Thoracic aorta (tissue), 2 donors: ENCODE measurements around the gene ZDHHC14. TPM values are rescaled to one million over a fixed set of nuclear protein-coding genes. Genes with fewer than 3 reads are reported as not detected.

Experiments used
- ATAC-seq: fragments of 150-250 bp; one replicate; pipeline ENCODE4 v1.8.0; 2017; ENCODE audit warnings: low read depth; ENCODE audit not compliant: insufficient number of reproducible peaks, low FRiP score
- DNase-seq: peaks from one replicate; pipeline ENCODE4 v3.0.0-alpha.2; 2020; ENCODE audit warnings: low spot score
- H3K27ac ChIP-seq, 2 donors: fragments of 200-600 bp; sonication (generic); 1 replicate in 1 of 2; 2 replicates in 1 of 2; pipeline ENCODE4 v1.5.1; 2016; ENCODE audit warnings: mild to moderate bottlenecking in 2 of 2, moderate library complexity in 2 of 2
- H3K27me3 ChIP-seq: fragments of 200-600 bp; sonication (generic); replicated peaks from 2 replicates; pipeline ENCODE4 v1.6.0; 2016; ENCODE audit warnings: mild to moderate bottlenecking; ENCODE audit not compliant: insufficient read depth
- H3K36me3 ChIP-seq: fragments of 200-600 bp; sonication (generic); one replicate; pipeline ENCODE4 v1.5.1; 2016
- H3K4me1 ChIP-seq, 2 donors: fragments of 200-600 bp; sonication (generic); 1 replicate in 1 of 2; 2 replicates in 1 of 2; pipeline versions ENCODE4 v1.5.1 to v1.6.0; 2016; ENCODE audit warnings: low read depth in 2 of 2, mild to moderate bottlenecking in 1 of 2; ENCODE audit not compliant: control insufficient read depth in 1 of 2
- H3K4me3 ChIP-seq: fragments of 200-600 bp; sonication (generic); 2 replicates; pipeline ENCODE4 v1.5.1; 2016; ENCODE audit warnings: mild to moderate bottlenecking
- H3K9me3 ChIP-seq: fragments of 200-600 bp; sonication (generic); 2 replicates; pipeline ENCODE4 v1.5.1; 2016
- total RNA-seq, 2 donors: library from RNA; depleted of rRNA; stranded (reverse); fragments of >200 nt; gene quantifications; one replicate each; pipeline versions ENCODE4 v1.1.0 to v1.2.3, GENCODE V29; 2016
- TF ChIP-seq, protein P1 (sequence below): fragments of 200-600 bp; sonication (generic); IDR thresholded peaks from one replicate; pipeline ENCODE4 v1.5.1; 2019; ENCODE audit warnings: antibody characterized with exemption

The ZDHHC14 gene
- total RNA-seq, 2 donors from 2014 or later, result 20.0 to 31.1 TPM

DNA sequence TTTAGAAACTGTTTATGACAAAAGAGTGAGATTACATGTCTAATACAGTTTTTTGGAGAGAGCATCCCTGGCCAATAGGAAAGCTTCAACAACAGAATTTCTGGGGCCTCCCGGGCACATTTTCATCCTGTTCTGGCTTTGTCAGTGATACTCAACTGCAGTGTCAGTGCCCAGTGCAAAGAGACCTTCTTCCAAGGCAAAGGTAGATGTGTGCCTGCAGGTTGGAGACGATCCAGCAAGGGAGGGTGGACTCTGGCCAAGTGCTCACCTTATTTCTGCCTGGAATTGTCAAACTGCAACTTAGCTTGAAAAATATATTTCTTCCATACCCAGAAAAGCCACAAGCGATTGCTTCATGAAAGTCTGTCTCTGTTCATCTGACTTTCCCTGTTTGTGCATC, 230.4 kb downstream of the ZDHHC14 start:
- H3K4me3 ChIP-seq, result no peak overlapping the region
- no peaks in the 10 kb centered on the region for H3K36me3 ChIP-seq
- DNase-seq, result no peak
- no peak overlapping the region for H3K27ac ChIP-seq
- no peaks in the 10 kb centered on the region for H3K9me3 ChIP-seq
- H3K27me3 ChIP-seq, result no peaks in the 10 kb centered on the region
- ATAC-seq, result no peak
- no peaks in the 10 kb centered on the region for H3K4me1 ChIP-seq
- TF ChIP-seq, protein P1, sequence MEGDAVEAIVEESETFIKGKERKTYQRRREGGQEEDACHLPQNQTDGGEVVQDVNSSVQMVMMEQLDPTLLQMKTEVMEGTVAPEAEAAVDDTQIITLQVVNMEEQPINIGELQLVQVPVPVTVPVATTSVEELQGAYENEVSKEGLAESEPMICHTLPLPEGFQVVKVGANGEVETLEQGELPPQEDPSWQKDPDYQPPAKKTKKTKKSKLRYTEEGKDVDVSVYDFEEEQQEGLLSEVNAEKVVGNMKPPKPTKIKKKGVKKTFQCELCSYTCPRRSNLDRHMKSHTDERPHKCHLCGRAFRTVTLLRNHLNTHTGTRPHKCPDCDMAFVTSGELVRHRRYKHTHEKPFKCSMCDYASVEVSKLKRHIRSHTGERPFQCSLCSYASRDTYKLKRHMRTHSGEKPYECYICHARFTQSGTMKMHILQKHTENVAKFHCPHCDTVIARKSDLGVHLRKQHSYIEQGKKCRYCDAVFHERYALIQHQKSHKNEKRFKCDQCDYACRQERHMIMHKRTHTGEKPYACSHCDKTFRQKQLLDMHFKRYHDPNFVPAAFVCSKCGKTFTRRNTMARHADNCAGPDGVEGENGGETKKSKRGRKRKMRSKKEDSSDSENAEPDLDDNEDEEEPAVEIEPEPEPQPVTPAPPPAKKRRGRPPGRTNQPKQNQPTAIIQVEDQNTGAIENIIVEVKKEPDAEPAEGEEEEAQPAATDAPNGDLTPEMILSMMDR, result no peak

DNA sequence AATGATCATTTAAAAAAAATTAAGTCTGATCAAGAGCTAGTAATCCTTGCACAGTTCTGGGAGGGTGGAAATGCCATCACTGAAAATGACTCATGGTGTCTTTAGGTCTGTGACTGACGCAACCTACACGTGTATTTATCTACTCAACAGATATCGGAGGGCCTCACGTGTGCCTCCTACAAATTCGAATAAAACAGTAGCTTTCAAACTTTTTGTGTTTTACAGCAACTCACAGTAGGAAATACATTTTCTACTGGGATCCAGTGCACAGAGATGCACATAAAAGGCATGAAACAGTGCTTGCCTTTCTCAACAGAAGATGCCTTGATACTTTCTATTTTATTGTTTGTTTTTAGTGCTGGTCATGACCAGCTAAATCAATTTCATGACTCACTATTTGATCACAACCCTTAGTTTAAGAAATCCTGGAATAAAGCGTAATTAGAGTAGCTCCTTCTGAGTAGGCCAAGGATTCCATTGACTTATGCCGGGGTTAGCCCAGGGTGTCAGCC, 232.1 kb downstream of the ZDHHC14 start:
- Histone ChIP-seq H3K27ac (no peak overlapping the region), H3K9me3 (no peaks in the 10 kb centered on the region)
- TF ChIP-seq, protein P1, result no peak

DNA sequence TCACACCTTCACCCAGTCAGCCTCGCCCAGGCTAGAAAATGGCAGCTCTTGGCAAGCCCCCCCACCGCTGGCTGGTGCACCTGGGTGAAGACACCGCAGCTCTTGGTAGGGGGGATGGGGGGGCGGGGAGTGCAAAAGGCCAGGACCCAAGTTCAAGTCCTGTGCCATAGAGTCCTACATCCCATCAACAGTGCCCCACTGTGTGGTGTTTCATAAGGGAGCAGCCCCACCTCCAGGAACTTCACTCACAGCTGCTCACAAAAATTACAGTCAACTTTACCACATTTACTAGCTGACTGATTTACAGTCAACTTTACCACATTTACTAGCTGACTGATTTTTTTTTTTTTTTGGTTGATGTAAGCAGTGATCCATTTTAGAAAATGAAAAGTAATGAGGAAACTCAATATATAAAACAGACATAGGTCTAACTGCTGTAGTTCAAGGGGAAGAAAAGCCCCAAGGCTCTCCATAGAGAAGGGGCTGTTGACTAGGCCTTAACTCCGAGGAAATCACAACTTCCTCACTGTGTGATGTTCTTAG, 233.1 kb downstream of the ZDHHC14 start:
- DNase-seq (no peak), ATAC-seq (no peak)
- Histone ChIP-seq H3K9me3 (no peaks in the 10 kb centered on the region), H3K27ac (no peak overlapping the region), H3K36me3 (no peaks in the 10 kb centered on the region), H3K4me3 (no peak overlapping the region), H3K4me1 (no peaks in the 10 kb centered on the region), H3K27me3 (no peaks in the 10 kb centered on the region)
- TF ChIP-seq, protein P1, result no peak

More for the DNA sequence above, 232.1 kb downstream of the ZDHHC14 start:
- DNase-seq (no peak), ATAC-seq (no peak)
- Histone ChIP-seq H3K36me3 (no peaks in the 10 kb centered on the region), H3K4me1 (no peaks in the 10 kb centered on the region), H3K4me3 (no peak overlapping the region), H3K27me3 (no peaks in the 10 kb centered on the region)

DNA sequence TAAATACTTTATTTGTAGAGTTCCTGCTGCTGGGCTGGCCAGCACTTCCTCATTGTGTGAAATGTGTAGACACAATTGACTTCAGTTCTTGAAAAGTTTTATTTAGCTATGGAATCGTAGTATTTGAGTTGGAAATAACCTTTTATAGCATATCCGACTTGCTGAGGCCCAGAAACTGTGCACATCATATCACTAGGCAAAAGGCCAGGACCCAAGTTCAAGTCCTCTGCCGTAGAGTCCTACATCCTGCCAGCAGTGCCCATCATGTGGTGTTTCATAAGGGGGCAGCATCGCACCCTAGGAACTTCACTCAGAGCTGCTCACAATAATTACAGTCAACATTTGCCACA, 234.4 kb downstream of the ZDHHC14 start:
- TF ChIP-seq, protein P1, result no peak
- Histone ChIP-seq H3K27me3 (no peaks in the 10 kb centered on the region), H3K27ac (no peak overlapping the region), H3K4me1 (no peaks in the 10 kb centered on the region), H3K36me3 (no peaks in the 10 kb centered on the region), H3K4me3 (no peak overlapping the region), H3K9me3 (no peaks in the 10 kb centered on the region)
- ATAC-seq, result no peak
- no peak for DNase-seq

DNA sequence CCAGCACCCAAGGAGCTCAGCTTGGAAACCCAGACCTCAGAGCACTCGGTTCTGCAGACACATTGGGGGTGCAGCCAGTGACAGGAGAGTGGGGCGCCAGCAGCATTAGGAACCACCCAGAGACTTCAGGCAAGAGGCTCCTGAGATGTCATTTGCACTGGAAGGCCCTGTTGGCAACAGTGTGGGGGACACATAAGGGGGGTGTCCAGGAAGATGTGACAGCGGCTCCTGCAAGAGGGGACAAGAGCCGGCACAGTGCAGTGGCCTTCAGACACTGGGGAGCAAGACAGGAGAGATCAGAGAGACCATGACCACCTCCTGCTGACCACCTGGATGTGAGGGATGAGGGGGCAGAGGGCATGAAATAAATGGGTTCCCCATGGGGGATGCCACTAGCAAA, 235.0 kb downstream of the ZDHHC14 start:
- ATAC-seq (no peak), DNase-seq (no peak)
- Histone ChIP-seq H3K27ac (no peak overlapping the region), H3K9me3 (no peaks in the 10 kb centered on the region), H3K27me3 (no peaks in the 10 kb centered on the region), H3K4me3 (no peak overlapping the region), H3K4me1 (no peaks in the 10 kb centered on the region), H3K36me3 (no peaks in the 10 kb centered on the region)
- TF ChIP-seq, protein P1, result no peak
